ENCODE measurements around the gene THRSP. TPM values are rescaled to one million over a fixed set of nuclear protein-coding genes. Genes with fewer than 3 reads are reported as not detected.

The THRSP gene
- total and polyA plus RNA-seq, 2 of the 8 experiments (the other 6 are each of a cell fraction or from before 2014, with no cell fraction given), result 0.11 TPM; not detected in 1

- TF ChIP-seq KDM1A (IDR thresholded peaks at IDR 0.05; ENCODE audit: borderline replicate concordance, low read length) (no peak), SUZ12 (IDR thresholded peaks at IDR 0.05; ENCODE audit: low read length) (peak; percentile 24; the same call in 1 of the 2 replicates), SIRT6 (IDR thresholded peaks at IDR 0.05; ENCODE audit: low read length) (no peak), PHF8 (conservative IDR thresholded peaks at IDR 0.05; ENCODE audit: low read depth, low read length) (peak; percentile 46; the same call in 1 of the 2 replicates), SIN3A (conservative IDR thresholded peaks at IDR 0.05 in 1 of 2, IDR thresholded peaks at IDR 0.05 in 1 of 2; ENCODE audit: low read depth in 1 of 2, low read length in 2 of 2) (no peak), EZH2 (IDR thresholded peaks at IDR 0.05; ENCODE audit: low read depth, low read length, severe bottlenecking) (peak; percentile 27), ATF2 (IDR thresholded peaks at IDR 0.05; ENCODE audit: low read length) (peak; percentile 73; the same call in 1 of the 2 replicates), E2F6 (IDR thresholded peaks at IDR 0.05) (peak; percentile 82), RBBP5 (IDR thresholded peaks at IDR 0.05; ENCODE audit: borderline replicate concordance, low read depth, low read length) (peak; percentile 90; the same call in 1 of the 2 replicates), TAF7 (optimal IDR thresholded peaks at IDR 0.05; ENCODE audit: borderline replicate concordance, low read depth, low read length) (peak; percentile 66), BCL11A (IDR thresholded peaks at IDR 0.05; ENCODE audit: low read depth in 2 of 2, low read length in 2 of 2) (no peak)
These were observed 41.0 kb upstream of the THRSP start, which contains the start of gene KCTD14 (continued) for GRCh38 chr11:78022397-78023396.
